ENCODE data around the gene CA6. TPM values are rescaled to one million over a fixed set of nuclear protein-coding genes. Genes with fewer than 3 reads are reported as not detected.
A peak's percentile ranks its signal among the peaks of the same experiment; 100 is the strongest.

Gene CA6
- total RNA-seq, 1 experiment from 2014 or later = 0.11 TPM

GRCh38 chr1:8947127-8947691, 1.5 kb downstream of the CA6 start:
- no peak for ATAC-seq
- H3K27me3 Mint-ChIP-seq (ENCODE audit: low read depth) = no peaks in the 10 kb centered on the region; the same call in 1 of the 2 replicates
- H3K36me3 Mint-ChIP-seq = no peaks in the 10 kb centered on the region
- H3K27ac Mint-ChIP-seq = no peak overlapping the region
- no peak overlapping the region for H3K4me3 Mint-ChIP-seq
- ChIA-PET POLR2A (interaction anchor here (0.7 kb wide), 1 partner anchor 24 kb away, joined by 3 read pairs; no protein-coding TSS in a partner anchor), CTCF (interaction anchor here (0.7 to 2.1 kb wide), 3 partner anchors 16 to 85 kb away, joined by 5 to 8 read pairs (median 7); no protein-coding TSS in a partner anchor)
- TF ChIP-seq FOXK1 (CRISPR knock-in tag; IDR thresholded peaks at IDR 0.05) (no peak), ARID4B (CRISPR knock-in tag; IDR thresholded peaks at IDR 0.05; ENCODE audit: borderline replicate concordance) (no peak), ESRRA (CRISPR knock-in tag; IDR thresholded peaks at IDR 0.05; ENCODE audit: borderline replicate concordance) (no peak), ATF6 (CRISPR knock-in tag; IDR thresholded peaks at IDR 0.05) (no peak), E2F4 (CRISPR knock-in tag; IDR thresholded peaks at IDR 0.05; ENCODE audit: borderline replicate concordance, low read depth) (no peak)
- peaks cover 41% of the 10 kb centered on the region for H3K4me1 Mint-ChIP-seq
- H3K9me3 Mint-ChIP-seq = no peaks in the 10 kb centered on the region
- no peak for DNase-seq (ENCODE audit: low spot score)

- Mint-ChIP-seq H3K27me3 (ENCODE audit: low read depth) (no peaks in the 10 kb centered on the region; the same call in 1 of the 2 replicates), H3K4me1 (peaks cover 12% of the 10 kb centered on the region), H3K27ac (no peak overlapping the region), H3K36me3 (no peaks in the 10 kb centered on the region), H3K4me3 (no peak overlapping the region), H3K9me3 (no peaks in the 10 kb centered on the region)
- ATAC-seq (no peak), DNase-seq (ENCODE audit: low spot score) (no peak)
- CTCF ChIA-PET = interaction anchor here (1.1 to 4.8 kb wide), 3 partner anchors 13 to 91 kb away, joined by 3 to 42 read pairs (median 7); no protein-coding TSS in a partner anchor
- TF ChIP-seq ZNF425 (CRISPR knock-in tag; conservative IDR thresholded peaks at IDR 0.05) = no peak
- POLR2A ChIA-PET = no interaction called here
Measured at GRCh38 chr1:8950309-8950708, 4.6 kb downstream of the CA6 start.

- Mint-ChIP-seq H3K4me3 (no peak overlapping the region), H3K36me3 (no peaks in the 10 kb centered on the region), H3K9me3 (no peaks in the 10 kb centered on the region), H3K27me3 (ENCODE audit: low read depth) (no peaks in the 10 kb centered on the region; the same call in 1 of the 2 replicates), H3K4me1 (peaks cover 10% of the 10 kb centered on the region), H3K27ac (no peak overlapping the region)
- ATAC-seq (peak; percentile 87), DNase-seq (ENCODE audit: low spot score) (no peak)
- POLR2A ChIA-PET = no interaction called here
- CTCF ChIA-PET = interaction anchor here (0.7 to 4.8 kb wide), 4 partner anchors 12 to 92 kb away, joined by 3 to 42 read pairs (median 7); no protein-coding TSS in a partner anchor
- no peak for TF ChIP-seq CREM (CRISPR knock-in tag; IDR thresholded peaks at IDR 0.05)
- no peak for TF ChIP-seq E2F1 (CRISPR knock-in tag; IDR thresholded peaks at IDR 0.05)
- no peak for TF ChIP-seq ZNF138 (CRISPR knock-in tag; conservative IDR thresholded peaks at IDR 0.05)
- TF ChIP-seq ESRRA (CRISPR knock-in tag; IDR thresholded peaks at IDR 0.05; ENCODE audit: borderline replicate concordance) = no peak
- TF ChIP-seq USF2 (CRISPR knock-in tag; IDR thresholded peaks at IDR 0.05) = no peak
- no peak for TF ChIP-seq ZNF121 (CRISPR knock-in tag; IDR thresholded peaks at IDR 0.05)
- TF ChIP-seq FOXJ3 (CRISPR knock-in tag; IDR thresholded peaks at IDR 0.05; ENCODE audit: borderline replicate concordance) = no peak
- TF ChIP-seq FOXP4 (CRISPR knock-in tag; IDR thresholded peaks at IDR 0.05) = no peak
Measured at GRCh38 chr1:8951231-8951630, 5.6 kb downstream of the CA6 start.

All from WTC11 (cell line).